ENCODE data around the gene OBSCN.

The OBSCN gene

DNA sequence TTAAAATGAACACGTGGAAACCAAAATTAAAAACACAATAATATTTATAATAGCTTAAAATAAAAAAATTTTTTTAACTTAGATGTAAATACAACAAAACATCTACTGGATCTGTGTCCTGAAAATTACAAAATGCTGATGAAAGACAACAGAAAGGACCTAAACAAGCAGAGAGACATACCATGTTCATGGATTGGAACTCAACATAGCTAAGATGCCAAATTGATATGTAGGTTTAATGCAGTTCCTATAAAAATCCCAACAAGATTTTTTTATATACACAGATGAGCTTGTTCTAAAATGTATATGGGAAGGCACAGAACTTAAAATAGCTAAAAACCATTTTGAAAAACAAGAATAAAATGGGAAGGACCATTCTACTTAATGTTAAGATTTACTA, 117.4 kb downstream of the OBSCN start:
- no peak for DNase-seq (ENCODE audit: low read depth)

GRCh38 chr1:228329887-228330286, 122.0 kb downstream of the OBSCN start:
- DNase-seq (ENCODE audit: low read depth) = no peak

DNA sequence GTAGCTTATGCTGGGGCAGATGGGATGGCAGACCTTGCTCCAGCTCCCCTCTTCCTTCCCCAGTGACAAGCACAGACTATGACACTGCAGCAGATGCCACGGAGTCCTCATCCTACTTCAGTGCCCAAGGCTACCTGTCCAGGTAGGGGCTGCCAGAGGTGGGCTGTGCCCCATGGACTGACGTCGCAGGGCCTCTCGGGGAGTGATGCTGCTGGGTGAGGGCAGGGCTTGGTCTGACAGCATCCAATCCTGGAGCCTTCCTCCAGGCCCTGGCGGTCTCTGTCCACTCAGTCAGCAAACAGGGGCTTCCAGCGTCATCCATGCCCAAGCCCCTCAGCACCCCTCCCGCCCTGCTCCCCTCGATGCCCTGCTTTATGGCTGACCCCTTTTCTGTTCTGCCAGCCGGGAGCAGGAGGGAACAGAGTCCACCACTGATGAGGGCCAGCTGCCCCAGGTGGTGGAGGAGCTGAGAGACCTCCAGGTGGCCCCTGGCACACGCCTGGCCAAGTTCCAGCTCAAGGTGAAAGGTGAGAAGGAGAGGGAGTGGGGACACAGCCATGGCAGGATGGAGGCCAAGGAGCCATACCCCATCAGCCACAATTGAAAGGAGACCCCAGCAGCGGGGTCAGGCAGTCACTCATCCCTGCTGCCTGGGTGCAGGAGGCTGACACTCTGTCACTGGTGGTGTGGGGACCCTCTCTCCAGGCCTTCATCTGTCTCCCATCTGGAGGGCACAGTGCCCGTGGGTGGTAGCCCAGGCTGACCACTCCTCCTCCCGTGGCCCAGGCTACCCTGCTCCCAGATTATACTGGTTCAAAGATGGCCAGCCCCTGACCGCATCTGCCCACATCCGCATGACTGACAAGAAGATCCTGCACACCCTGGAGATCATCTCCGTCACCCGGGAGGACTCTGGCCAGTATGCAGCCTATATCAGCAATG, 125.2 kb downstream of the OBSCN start:
- no peak for DNase-seq (ENCODE audit: low read depth)

GRCh38 chr1:228333739-228334115, 125.9 kb downstream of the OBSCN start:
- no peak for DNase-seq (ENCODE audit: low read depth)

GRCh38 chr1:228334226-228334935, 126.5 kb downstream of the OBSCN start:
- DNase-seq (ENCODE audit: low read depth) = no peak

DNA sequence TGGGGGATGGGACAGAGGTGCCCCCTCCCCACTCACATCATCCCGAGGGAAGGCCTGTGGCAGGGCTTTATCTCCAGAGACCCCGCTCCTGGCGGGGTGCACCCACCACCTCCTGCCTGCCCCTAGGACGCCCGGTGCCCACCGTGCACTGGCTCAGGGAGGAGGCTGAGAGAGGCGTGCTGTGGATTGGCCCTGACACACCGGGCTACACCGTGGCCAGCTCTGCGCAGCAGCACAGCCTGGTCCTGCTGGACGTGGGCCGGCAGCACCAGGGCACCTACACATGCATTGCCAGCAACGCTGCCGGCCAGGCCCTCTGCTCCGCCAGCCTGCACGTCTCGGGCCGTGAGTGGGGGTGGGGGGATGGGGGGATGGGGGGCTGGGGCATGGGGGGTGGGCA, 127.1 kb downstream of the OBSCN start:
- DNase-seq (ENCODE audit: low read depth) = no peak

- no peak for DNase-seq (ENCODE audit: low read depth)
Observed at GRCh38 chr1:228335406-228336307, 127.8 kb downstream of the OBSCN start.

DNA sequence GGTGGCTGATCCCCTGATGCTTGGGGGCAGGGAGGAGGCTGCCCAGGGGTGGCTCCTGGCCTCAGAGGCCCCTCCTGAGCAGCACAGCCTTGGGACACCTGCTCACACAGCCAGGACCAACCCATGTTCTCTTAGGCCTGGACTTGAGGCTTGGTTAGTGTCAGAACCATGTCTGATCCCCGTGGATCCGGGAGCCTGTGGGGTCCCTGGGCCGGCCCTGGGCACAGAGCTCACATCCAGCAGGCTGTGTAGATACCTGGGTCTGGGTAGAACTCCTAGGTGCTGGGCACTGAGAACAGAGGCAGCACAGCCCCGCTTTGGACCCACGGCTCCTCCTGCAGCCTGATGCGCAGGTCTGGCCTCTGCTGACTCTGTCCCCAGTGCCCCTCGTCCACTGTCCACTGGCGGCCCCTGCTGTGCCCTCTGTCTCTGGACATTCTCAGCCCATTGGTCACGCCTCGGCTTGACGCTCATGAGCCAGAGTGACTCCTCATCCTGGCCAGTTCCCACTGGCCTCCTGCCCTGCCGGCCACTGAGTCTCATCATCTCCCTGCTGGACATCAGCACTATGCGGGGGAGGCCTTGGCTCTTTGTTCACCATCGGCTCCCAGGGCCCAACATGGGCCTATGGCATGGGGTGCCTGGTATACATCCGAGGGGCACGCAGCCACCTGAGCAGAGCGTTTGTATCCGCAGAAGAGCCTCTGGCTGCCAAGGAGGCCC, 128.6 kb downstream of the OBSCN start:
- no peak for DNase-seq (ENCODE audit: low read depth)

- no peak for DNase-seq (ENCODE audit: low read depth)
Observed at GRCh38 chr1:228337031-228337564, 129.3 kb downstream of the OBSCN start.

DNA sequence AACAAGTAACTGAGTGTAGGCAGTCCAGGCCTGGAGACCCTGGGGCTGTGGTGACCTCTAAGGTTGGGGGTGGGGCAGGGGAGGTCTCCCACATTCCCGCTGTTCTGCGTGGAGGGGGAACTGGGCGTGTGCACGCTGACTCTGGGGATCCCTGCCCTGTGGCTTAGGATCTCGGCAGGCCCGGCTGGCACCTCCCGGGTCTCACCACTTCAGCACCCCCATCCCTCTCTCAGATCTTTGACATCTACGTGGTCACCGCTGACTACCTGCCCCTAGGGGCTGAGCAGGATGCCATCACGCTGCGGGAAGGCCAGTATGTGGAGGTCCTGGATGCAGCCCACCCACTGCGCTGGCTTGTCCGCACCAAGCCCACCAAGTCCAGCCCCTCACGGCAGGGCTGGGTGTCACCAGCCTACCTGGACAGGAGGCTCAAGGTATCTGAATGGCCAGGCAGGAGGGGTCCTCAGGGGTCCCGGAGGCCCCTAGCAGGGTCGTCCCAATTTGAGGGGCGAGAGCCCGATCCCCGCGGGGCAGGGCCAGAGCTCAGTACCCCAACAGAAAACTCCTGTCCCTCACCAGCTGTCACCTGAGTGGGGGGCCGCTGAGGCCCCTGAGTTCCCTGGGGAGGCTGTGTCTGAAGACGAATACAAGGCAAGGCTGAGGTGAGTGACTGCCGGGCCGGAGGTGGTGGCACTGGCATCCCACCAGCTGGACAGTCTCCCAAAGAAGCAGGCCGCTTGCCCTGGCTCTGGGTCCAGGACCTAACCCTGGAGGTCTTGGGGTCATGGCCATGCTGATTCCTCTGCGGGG, 130.1 kb downstream of the OBSCN start:
- DNase-seq (ENCODE audit: low read depth) = no peak

GRCh38 chr1:228338521-228339051, 130.7 kb downstream of the OBSCN start:
- no peak for DNase-seq (ENCODE audit: low read depth)

DNA sequence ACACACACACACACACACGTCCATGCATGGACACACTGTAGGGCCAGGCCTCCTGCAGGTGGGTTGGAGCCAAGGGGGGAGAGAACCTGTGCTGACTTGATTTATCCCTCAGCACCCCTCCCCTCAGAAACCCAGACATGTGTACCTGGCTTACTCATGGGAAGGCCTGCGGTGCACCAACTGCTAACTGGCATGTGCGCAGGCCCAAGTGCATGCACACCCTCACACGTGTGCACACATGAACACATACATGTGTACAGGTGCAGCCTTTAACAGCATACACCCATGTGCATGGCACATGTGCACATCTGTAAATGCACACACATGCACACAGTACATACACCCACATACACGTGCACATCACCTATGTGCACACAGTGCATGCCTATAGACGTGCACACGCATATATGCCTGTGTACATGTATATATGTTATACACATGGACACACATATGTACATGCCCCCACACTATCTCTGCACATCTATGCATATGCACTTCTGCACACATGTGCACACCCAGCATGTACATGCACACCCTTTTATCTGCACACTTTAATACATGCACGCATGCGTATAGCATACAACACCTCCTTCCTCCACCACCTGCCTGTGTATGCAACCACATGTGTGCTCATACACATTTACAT, 131.3 kb downstream of the OBSCN start:
- DNase-seq (ENCODE audit: low read depth) = no peak

GRCh38 chr1:228339766-228340685, 132.2 kb downstream of the OBSCN start:
- DNase-seq (ENCODE audit: low read depth) = no peak

GRCh38 chr1:228340686-228341449, 133.0 kb downstream of the OBSCN start:
- DNase-seq (ENCODE audit: low read depth) = no peak

DNA sequence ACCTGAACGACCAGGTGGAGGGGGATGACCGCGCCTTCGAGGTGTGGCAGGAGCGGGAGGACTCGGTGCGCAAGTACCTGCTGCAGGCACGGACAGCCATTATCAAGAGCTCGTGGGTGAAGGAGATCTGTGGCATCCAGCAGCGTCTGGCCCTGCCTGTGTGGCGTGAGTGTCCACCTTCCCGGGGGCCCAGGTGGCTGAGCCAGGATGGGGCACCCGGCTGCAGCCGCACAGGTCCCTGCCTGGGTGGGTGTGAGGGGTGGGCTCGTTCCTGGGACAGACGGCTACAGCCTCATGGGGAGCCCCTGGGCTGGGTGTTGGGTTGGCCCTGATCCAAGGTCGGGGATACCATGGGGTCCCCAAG, 133.6 kb downstream of the OBSCN start:
- no peak for DNase-seq (ENCODE audit: low read depth)

GRCh38 chr1:228341814-228342626, 134.2 kb downstream of the OBSCN start:
- no peak for DNase-seq (ENCODE audit: low read depth)

DNA sequence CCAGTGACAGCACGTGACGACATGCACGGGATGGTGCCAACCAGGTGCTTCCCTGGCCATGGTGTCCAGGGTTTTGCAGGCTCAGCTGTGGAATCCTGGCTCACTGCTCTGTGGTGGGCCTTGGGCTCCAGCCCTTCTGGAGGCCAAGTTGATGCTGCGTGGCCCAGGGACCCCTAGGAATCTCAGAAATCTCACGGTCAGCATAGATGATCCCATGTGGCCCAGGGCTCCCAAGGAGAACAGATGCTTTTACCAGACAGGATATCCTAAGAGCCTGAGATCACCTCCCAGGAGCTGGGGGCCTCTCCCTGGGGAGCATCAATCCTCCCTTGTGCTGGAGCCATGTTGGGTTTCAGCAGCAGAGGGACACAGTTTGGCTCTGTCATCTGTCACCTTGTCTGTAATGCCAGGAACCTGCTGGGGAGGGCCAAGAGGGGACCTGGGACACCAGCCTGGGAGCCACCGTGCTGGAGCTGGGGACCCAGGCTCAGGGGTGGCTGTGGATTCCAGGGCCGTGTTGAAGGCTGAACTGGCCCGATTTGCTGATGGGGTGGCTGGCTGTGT, 134.9 kb downstream of the OBSCN start:
- no peak for DNase-seq (ENCODE audit: low read depth)

Data from stimulated activated CD8-positive, alpha-beta memory T cell treated with anti-CD3 and anti-CD28 coated beads, Interleukin-7, amount 100 ng/mL, for 24 hours (primary cell).